H1 (cell line): ENCODE results near the gene ARID3B. TPM values are rescaled to one million over a fixed set of nuclear protein-coding genes. Genes with fewer than 3 reads are reported as not detected.

Experiments
- CTCF ChIA-PET: fragments of 300-600 bp; sonication (Branson Sonifier 250); formaldehyde crosslinking; loops from one replicate; lab custom pipeline; 2021; ENCODE audit not compliant: partially characterized antibody; lab: Charles Lee
- POLR2A ChIA-PET: fragments of 300-600 bp; sonication (Branson Sonifier 250); formaldehyde crosslinking; loops from one replicate; lab custom pipeline; 2021; ENCODE audit warnings: inconsistent platforms; ENCODE audit not compliant: partially characterized antibody; lab: Charles Lee
- DNase-seq, 2 experiments: peaks; one replicate each; pipeline versions ENCODE4 v3.0.0 to v3.0.0-alpha.2; 2010 to 2022; ENCODE audit warnings: low spot score in 2 of 2, low read depth in 1 of 2, mixed read lengths in 1 of 2
- FAIRE-seq: peaks from 2 replicates; lab custom pipeline; 2011; peaks lifted over from hg19 to GRCh38; lab: Jason Lieb, UNC
- H2AFZ ChIP-seq: 2 replicates; pipeline ENCODE4 v1.8.1; 2012; ENCODE audit warnings: low read length, inconsistent platforms
- H2AK5ac ChIP-seq: 2 replicates; pipeline ENCODE4 v1.6.1; 2013; ENCODE audit warnings: low read depth, low read length
- H2BK120ac ChIP-seq: replicated peaks from 2 replicates; pipeline ENCODE3; 2013; ENCODE audit warnings: low read depth, low read length, inconsistent platforms
- H2BK12ac ChIP-seq: 2 replicates; pipeline ENCODE4 v1.6.1; 2013; ENCODE audit warnings: low read depth, low read length
- H2BK15ac ChIP-seq: 2 replicates; pipeline ENCODE4 v1.6.1; 2013; ENCODE audit warnings: low read length
- H2BK20ac ChIP-seq: 2 replicates; pipeline ENCODE4 v1.6.1; 2013; ENCODE audit warnings: low read length
- H2BK5ac ChIP-seq: 2 replicates; pipeline ENCODE4 v1.6.1; 2013; ENCODE audit warnings: low read depth, low read length
- H3K14ac ChIP-seq: 2 replicates; pipeline ENCODE4 v1.6.1; 2013; ENCODE audit warnings: inconsistent platforms; ENCODE audit not compliant: insufficient read length
- H3K18ac ChIP-seq: 2 replicates; pipeline ENCODE4 v1.6.1; 2013; ENCODE audit warnings: low read length; ENCODE audit errors: extremely low read depth
- H3K23ac ChIP-seq: 2 replicates; pipeline ENCODE4 v1.6.1; 2013; ENCODE audit warnings: inconsistent platforms; ENCODE audit not compliant: insufficient read length
- H3K23me2 ChIP-seq: 2 replicates; pipeline ENCODE4 v1.6.1; 2013; ENCODE audit warnings: low read depth, low read length
- H3K27ac ChIP-seq: 2 replicates; pipeline ENCODE4 v1.6.1; 2011; ENCODE audit warnings: low read depth, low read length, inconsistent platforms
- H3K27me3 ChIP-seq, 4 experiments: replicated peaks in 1 of 4; 1 replicate in 1 of 4; 2 replicates in 3 of 4; pipeline versions ENCODE4 v1.6.1 to v1.8.1; 2011 to 2013; ENCODE audit warnings: low read length in 3 of 4, mild to moderate bottlenecking in 3 of 4, inconsistent platforms in 2 of 4, mixed read lengths in 2 of 4, moderate library complexity in 1 of 4; ENCODE audit not compliant: control insufficient read depth in 3 of 4, insufficient read depth in 3 of 4; ENCODE audit errors: extremely low read depth in 1 of 4
- H3K36me3 ChIP-seq, 4 experiments: 2 replicates each; pipeline versions ENCODE4 v1.6.1 to v1.8.1; 2011 to 2013; ENCODE audit warnings: mild to moderate bottlenecking in 4 of 4, low read length in 3 of 4, moderate library complexity in 2 of 4, control low read depth in 1 of 4, inconsistent platforms in 1 of 4; ENCODE audit not compliant: insufficient read depth in 4 of 4, control insufficient read depth in 2 of 4
- H3K4ac ChIP-seq: replicated peaks from 2 replicates; pipeline ENCODE3; 2013; ENCODE audit warnings: low read length, low read depth, mixed read lengths, inconsistent platforms; ENCODE audit not compliant: insufficient read length
- H3K4me1 ChIP-seq, 4 experiments: replicated peaks in 1 of 4; 1 replicate in 1 of 4; 2 replicates in 3 of 4; pipeline versions ENCODE4 v1.6.1 to v1.8.1; 2011 to 2013; ENCODE audit warnings: low read length in 3 of 4, inconsistent platforms in 2 of 4, mixed read lengths in 1 of 4; ENCODE audit not compliant: insufficient read depth in 4 of 4, control insufficient read depth in 3 of 4
- H3K4me2 ChIP-seq, 2 experiments: 2 replicates each; pipeline versions ENCODE4 v1.6.1 to v1.8.1; 2011 to 2013; ENCODE audit warnings: low read depth in 2 of 2, low read length in 2 of 2, control low read depth in 1 of 2, inconsistent platforms in 1 of 2, mild to moderate bottlenecking in 1 of 2; ENCODE audit not compliant: insufficient read depth in 1 of 2
- H3K4me3 ChIP-seq, 4 experiments: fragments of 200-600, 300-600 bp in 1 of 4; sonication (generic), shearing (Covaris generic), sonication (Bioruptor Twin) in 1 of 4; 2 replicates each; pipeline versions ENCODE4 v1.5.1 to v1.8.1; 2011 to 2016; ENCODE audit warnings: low read length in 4 of 4, low read depth in 3 of 4, control low read depth in 2 of 4, inconsistent platforms in 2 of 4, mild to moderate bottlenecking in 2 of 4, mixed read lengths in 1 of 4, moderate library complexity in 1 of 4; ENCODE audit not compliant: insufficient read depth in 2 of 4; ENCODE audit errors: extremely low read depth in 1 of 4
- H3K56ac ChIP-seq: replicated peaks from 2 replicates; pipeline ENCODE3; 2013; ENCODE audit warnings: low read depth, mild to moderate bottlenecking, mixed read lengths, low read length, inconsistent platforms; ENCODE audit not compliant: insufficient read length
- H3K79me1 ChIP-seq: 2 replicates; pipeline ENCODE4 v1.6.1; 2013; ENCODE audit warnings: low read depth, low read length, control low read depth
- H3K79me2 ChIP-seq, 2 experiments: 2 replicates each; pipeline versions ENCODE4 v1.6.1 to v1.8.1; 2012 to 2013; ENCODE audit warnings: low read length in 2 of 2, mild to moderate bottlenecking in 2 of 2, inconsistent platforms in 1 of 2; ENCODE audit not compliant: insufficient read depth in 2 of 2, control insufficient read depth in 1 of 2
- H3K9ac ChIP-seq, 4 experiments: replicated peaks in 1 of 4; 1 replicate in 1 of 4; 2 replicates in 3 of 4; pipeline versions ENCODE4 v1.6.1 to v1.8.1; 2011 to 2013; ENCODE audit warnings: low read depth in 3 of 4, low read length in 3 of 4, control low read depth in 2 of 4, mild to moderate bottlenecking in 2 of 4, moderate library complexity in 2 of 4, inconsistent platforms in 1 of 4; ENCODE audit errors: extremely low read depth in 1 of 4
- H3K9me3 ChIP-seq, 2 experiments: 2 replicates each; pipeline versions ENCODE4 v1.6.1 to v1.8.1; 2012 to 2013; ENCODE audit warnings: mild to moderate bottlenecking in 2 of 2, moderate library complexity in 2 of 2, control low read depth in 1 of 2, inconsistent platforms in 1 of 2, low read depth in 1 of 2, low read length in 1 of 2, mixed read lengths in 1 of 2; ENCODE audit not compliant: insufficient read depth in 2 of 2
- H4K20me1 ChIP-seq, 2 experiments: replicated peaks in 1 of 2; 2 replicates each; pipeline versions ENCODE3 to v1.8.1; 2011 to 2013; ENCODE audit warnings: inconsistent platforms in 2 of 2, low read length in 2 of 2, mild to moderate bottlenecking in 1 of 2; ENCODE audit not compliant: insufficient read depth in 2 of 2, control insufficient read depth in 1 of 2
- H4K5ac ChIP-seq: 2 replicates; pipeline ENCODE4 v1.6.1; 2013; ENCODE audit warnings: low read length, low read depth, mixed read lengths, inconsistent platforms; ENCODE audit not compliant: insufficient read length
- H4K8ac ChIP-seq: 2 replicates; pipeline ENCODE4 v1.8.0; 2013; ENCODE audit warnings: mild to moderate bottlenecking, moderate library complexity, low read length, inconsistent platforms; ENCODE audit not compliant: insufficient read depth; ENCODE audit errors: extremely low read depth
- H4K91ac ChIP-seq: replicated peaks from 2 replicates; pipeline ENCODE3; 2013; ENCODE audit warnings: low read length, mixed read lengths, inconsistent platforms; ENCODE audit not compliant: insufficient read length
- EGR1 ChIP-seq: IDR thresholded peaks from 2 replicates; pipeline ENCODE4 v1.6.1; 2011; ENCODE audit warnings: low read depth, low read length, borderline replicate concordance
- GABPA ChIP-seq: IDR thresholded peaks from 2 replicates; pipeline ENCODE4 v1.6.1; 2011; ENCODE audit warnings: mild to moderate bottlenecking, low read length, moderate library complexity, borderline replicate concordance; ENCODE audit not compliant: insufficient read depth
- KDM1A ChIP-seq: fragments of 200-600, 300-600 bp; sonication (generic); IDR thresholded peaks from 2 replicates; pipeline ENCODE4 v1.7.1; 2016; ENCODE audit warnings: mild to moderate bottlenecking, low read length, borderline replicate concordance
- NANOG ChIP-seq: IDR thresholded peaks from 2 replicates; pipeline ENCODE4 v1.6.1; 2011; ENCODE audit warnings: low read length, low read depth, mild to moderate bottlenecking, inconsistent platforms; ENCODE audit not compliant: insufficient read depth, poor library complexity, severe bottlenecking
- SAP30 ChIP-seq: fragments of 300-600 bp; sonication (generic); IDR thresholded peaks from 2 replicates; pipeline ENCODE4 v1.7.1; 2012; ENCODE audit warnings: low read length, moderate library complexity, mild to moderate bottlenecking, inconsistent platforms; ENCODE audit not compliant: insufficient read depth, insufficient replicate concordance
- SIRT6 ChIP-seq: IDR thresholded peaks from one replicate; pipeline ENCODE4 v1.7.1; 2012; ENCODE audit warnings: low read length, inconsistent platforms
- SIX5 ChIP-seq: IDR thresholded peaks from 2 replicates; pipeline ENCODE4 v1.6.1; 2011; ENCODE audit warnings: mild to moderate bottlenecking, low read depth, low read length
- SP1 ChIP-seq: IDR thresholded peaks from 2 replicates; pipeline ENCODE4 v1.6.1; 2011; ENCODE audit warnings: low read depth, low read length
- ZNF274 ChIP-seq: IDR thresholded peaks from 2 replicates; pipeline ENCODE4 v1.7.0; 2012; ENCODE audit warnings: low read length, borderline replicate concordance; ENCODE audit errors: extremely low read depth
- WGBS, 2 experiments: shearing (Covaris generic) in 1 of 2; methylation state at CpG; one replicate each; pipeline versions ENCODE4 v1.1.6 to v1.1.7; 2013 to 2015; ENCODE audit warnings: low lambda C conversion rate in 2 of 2, mixed read lengths in 2 of 2, inconsistent platforms in 1 of 2, low coverage in 1 of 2, missing lambda C conversion rate in 1 of 2; ENCODE audit not compliant: insufficient replicate concordance in 2 of 2, insufficient coverage in 1 of 2, insufficient read length in 1 of 2; ENCODE audit errors: extremely low coverage in 1 of 2, missing lambda C conversion rate in 1 of 2; 5-methylcytosine and 5-hydroxymethylcytosine counted together
- polyA plus RNA-seq, 7 experiments: library from polyadenylated mRNA; depleted of rRNA in 3 of 7; stranded (reverse) in 5 of 7; unstranded in 2 of 7; fragments of >200 nt in 5 of 7; fragments of 200-250 nt in 2 of 7; gene quantifications; 1 replicate in 5 of 7; 2 replicates in 1 of 7; 4 replicates in 1 of 7; pipeline versions ENCODE4 v1.2.1 to v1.2.3, GENCODE V29; 2011 to 2013; ENCODE audit warnings: missing spikeins in 2 of 7, mixed read lengths in 2 of 7
- total RNA-seq: library from RNA; stranded (reverse); fragmentation: NEBNext Ultra II Directional; extraction: Animal tissue kit (Norgen Biotek cat#: 25700); gene quantifications from 2 replicates; pipeline ENCODE4 v1.2.1, GENCODE V29; 2021
- TF ChIP-seq, protein P1 (sequence below): IDR thresholded peaks from 2 replicates; pipeline ENCODE4 v1.6.1; 2011; ENCODE audit warnings: low read depth, mild to moderate bottlenecking, low read length; ENCODE audit not compliant: insufficient read depth
- TF ChIP-seq, protein P2 (sequence below): IDR thresholded peaks from 2 replicates; pipeline ENCODE4 v1.6.1; 2012; ENCODE audit warnings: low read length, inconsistent platforms

The ARID3B gene
- total and polyA plus RNA-seq, 2 of the 8 experiments (the other 6 are each of a cell fraction or from before 2014, with no cell fraction given): 81.0 to 115 TPM

DNA sequence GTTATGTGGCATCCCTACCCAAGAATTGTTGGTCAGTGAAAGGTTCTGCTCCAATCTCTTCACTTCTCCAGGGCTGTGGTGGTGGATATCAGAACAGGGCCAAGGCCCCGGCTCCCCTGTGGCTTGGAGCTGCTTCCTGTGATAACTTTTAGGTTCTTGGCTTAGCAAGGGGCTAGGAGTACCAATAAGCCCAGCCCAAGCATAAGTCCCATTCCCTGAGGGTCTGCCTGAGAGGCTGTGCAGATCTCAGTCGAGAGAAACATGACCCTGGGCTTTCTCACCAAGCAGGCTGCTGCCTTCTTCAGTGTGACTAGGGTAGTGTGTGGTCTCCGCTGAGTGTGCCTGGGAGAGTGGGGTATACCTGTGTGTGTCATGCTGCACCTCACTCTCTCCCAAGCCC is 81.7 kb downstream of the ARID3B start:
- FAIRE-seq: no peak
- H2BK12ac ChIP-seq: no peak overlapping the region
- no peak overlapping the region for H3K9ac ChIP-seq
- H4K91ac ChIP-seq: no peak overlapping the region
- H3K36me3 ChIP-seq: peaks cover 46 to 64% (median 56%) of the 10 kb centered on the region in 4 experiments
- H3K23me2 ChIP-seq: no peaks in the 10 kb centered on the region
- 96% methylated on average over 3 of the region's 3 CpGs; no CpG with 5 or more reads in 1 of the 2 experiments for WGBS, 2 experiments
- no peak overlapping the region for H3K4ac ChIP-seq
- no peak overlapping the region for H3K4me3 ChIP-seq
- no peak overlapping the region for H3K23ac ChIP-seq
- no peak overlapping the region for H2BK20ac ChIP-seq
- no peaks in the 10 kb centered on the region for H3K9me3 ChIP-seq
- no peak overlapping the region for H3K27ac ChIP-seq
- peaks cover 0 to 26% of the 10 kb centered on the region in 2 experiments; a peak in 3 of 4 replicates for H3K79me2 ChIP-seq
- no peak overlapping the region for H3K14ac ChIP-seq
- no peak overlapping the region for H2BK5ac ChIP-seq
- H3K18ac ChIP-seq: no peak overlapping the region
- H3K4me1 ChIP-seq: no peaks in the 10 kb centered on the region; a peak in 1 of 7 replicates
- H3K4me2 ChIP-seq: no peak overlapping the region
- no peak overlapping the region for H2AK5ac ChIP-seq
- DNase-seq: no peak
- H2AFZ ChIP-seq: no peak overlapping the region
- H4K8ac ChIP-seq: no peak overlapping the region
- POLR2A ChIA-PET: interaction anchor here (1.5 to 2.9 kb wide), 3 partner anchors 8 to 146 kb away, joined by 4 to 9 read pairs (median 7); no protein-coding TSS in a partner anchor
- peaks cover 18 to 64% of the 10 kb centered on the region in 2 experiments for H4K20me1 ChIP-seq
- H2BK15ac ChIP-seq: no peak overlapping the region
- H2BK120ac ChIP-seq: no peak overlapping the region
- CTCF ChIA-PET: interaction anchor here (1.6 to 37.5 kb wide), 5 partner anchors 19 to 327 kb away, joined by 4 to 1439 read pairs (median 6); partner anchors contain the start of genes CSK and CYP1A2
- H3K56ac ChIP-seq: no peak overlapping the region
- H3K79me1 ChIP-seq: peaks cover 9% of the 10 kb centered on the region; the same call in 1 of the 2 replicates
- H4K5ac ChIP-seq: no peak overlapping the region
- no peaks in the 10 kb centered on the region for H3K27me3 ChIP-seq
- TF ChIP-seq EGR1 (no peak), SIX5 (no peak), SP1 (no peak), SAP30 (no peak), SIRT6 (no peak), KDM1A (no peak), ZNF274 (no peak), GABPA (no peak), NANOG (no peak)
- TF ChIP-seq, protein P1, sequence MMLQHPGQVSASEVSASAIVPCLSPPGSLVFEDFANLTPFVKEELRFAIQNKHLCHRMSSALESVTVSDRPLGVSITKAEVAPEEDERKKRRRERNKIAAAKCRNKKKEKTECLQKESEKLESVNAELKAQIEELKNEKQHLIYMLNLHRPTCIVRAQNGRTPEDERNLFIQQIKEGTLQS: no peak
- TF ChIP-seq, protein P2, sequence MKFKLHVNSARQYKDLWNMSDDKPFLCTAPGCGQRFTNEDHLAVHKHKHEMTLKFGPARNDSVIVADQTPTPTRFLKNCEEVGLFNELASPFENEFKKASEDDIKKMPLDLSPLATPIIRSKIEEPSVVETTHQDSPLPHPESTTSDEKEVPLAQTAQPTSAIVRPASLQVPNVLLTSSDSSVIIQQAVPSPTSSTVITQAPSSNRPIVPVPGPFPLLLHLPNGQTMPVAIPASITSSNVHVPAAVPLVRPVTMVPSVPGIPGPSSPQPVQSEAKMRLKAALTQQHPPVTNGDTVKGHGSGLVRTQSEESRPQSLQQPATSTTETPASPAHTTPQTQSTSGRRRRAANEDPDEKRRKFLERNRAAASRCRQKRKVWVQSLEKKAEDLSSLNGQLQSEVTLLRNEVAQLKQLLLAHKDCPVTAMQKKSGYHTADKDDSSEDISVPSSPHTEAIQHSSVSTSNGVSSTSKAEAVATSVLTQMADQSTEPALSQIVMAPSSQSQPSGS: no peak
